Pulmonary artery endothelial cell (primary cell): Measurements from ENCODE around the gene CALD1. TPM values are rescaled to one million over a fixed set of nuclear protein-coding genes. Genes with fewer than 3 reads are reported as not detected.

Experiments
- DNase-seq: peaks from one replicate; pipeline ENCODE4 v3.0.0-alpha.2; 2011; ENCODE audit warnings: low read depth, low spot score
- total RNA-seq: library from RNA; depleted of rRNA; stranded (reverse); fragments of >200 nt; gene quantifications from 2 replicates; pipeline ENCODE4 v1.2.3, GENCODE V29; 2014

The CALD1 gene
- total RNA-seq: 275 and 308 TPM in 2 replicates

- DNase-seq: peak; percentile 100
Measured at GRCh38 chr7:134778941-134779740, at the start of gene CALD1. CALD1 (plus strand) TSS chr7:134779634; CDS start chr7:134867734, 88,100 bp downstream.

GRCh38 chr7:134729895-134730294 lies 49.5 kb upstream of the CALD1 start:
- no peak for DNase-seq

- no peak for DNase-seq
Measured at GRCh38 chr7:134730411-134730829, 49.0 kb upstream of the CALD1 start.

- no peak for DNase-seq
Measured at GRCh38 chr7:134731616-134732015, 47.8 kb upstream of the CALD1 start.

- no peak for DNase-seq
Measured at GRCh38 chr7:134732728-134733127, 46.7 kb upstream of the CALD1 start.

GRCh38 chr7:134736381-134736780 lies 43.1 kb upstream of the CALD1 start:
- DNase-seq: no peak

- DNase-seq: no peak
Measured at GRCh38 chr7:134737566-134738345, 41.7 kb upstream of the CALD1 start.

- DNase-seq: no peak
Measured at GRCh38 chr7:134739362-134739761, 40.1 kb upstream of the CALD1 start.

GRCh38 chr7:134740376-134740775 lies 39.1 kb upstream of the CALD1 start:
- no peak for DNase-seq

GRCh38 chr7:134741907-134742635 lies 37.4 kb upstream of the CALD1 start:
- DNase-seq: peak; percentile 67

- DNase-seq: no peak
Measured at GRCh38 chr7:134742688-134743350, 36.6 kb upstream of the CALD1 start.

GRCh38 chr7:134744569-134744968 lies 34.9 kb upstream of the CALD1 start:
- DNase-seq: no peak

GRCh38 chr7:134747326-134747725 lies 32.1 kb upstream of the CALD1 start:
- DNase-seq: no peak

GRCh38 chr7:134750083-134751062 lies 29.1 kb upstream of the CALD1 start:
- DNase-seq: no peak

- no peak for DNase-seq
Measured at GRCh38 chr7:134752006-134752760, 27.3 kb upstream of the CALD1 start.

GRCh38 chr7:134755422-134756022 lies 23.9 kb upstream of the CALD1 start:
- no peak for DNase-seq

- DNase-seq: no peak
Measured at GRCh38 chr7:134757938-134758337, 21.5 kb upstream of the CALD1 start.

GRCh38 chr7:134758981-134759380 lies 20.5 kb upstream of the CALD1 start:
- DNase-seq: no peak

- DNase-seq: no peak
Measured at GRCh38 chr7:134761266-134761665, 18.2 kb upstream of the CALD1 start.
